Right forelimb (tissue), 1 donor: Measurements from ENCODE around the gene ABCB4.

Source experiments
- DNase-seq: peaks from one replicate; pipeline ENCODE4 v3.0.0-alpha.2; 2018

The ABCB4 gene

DNA sequence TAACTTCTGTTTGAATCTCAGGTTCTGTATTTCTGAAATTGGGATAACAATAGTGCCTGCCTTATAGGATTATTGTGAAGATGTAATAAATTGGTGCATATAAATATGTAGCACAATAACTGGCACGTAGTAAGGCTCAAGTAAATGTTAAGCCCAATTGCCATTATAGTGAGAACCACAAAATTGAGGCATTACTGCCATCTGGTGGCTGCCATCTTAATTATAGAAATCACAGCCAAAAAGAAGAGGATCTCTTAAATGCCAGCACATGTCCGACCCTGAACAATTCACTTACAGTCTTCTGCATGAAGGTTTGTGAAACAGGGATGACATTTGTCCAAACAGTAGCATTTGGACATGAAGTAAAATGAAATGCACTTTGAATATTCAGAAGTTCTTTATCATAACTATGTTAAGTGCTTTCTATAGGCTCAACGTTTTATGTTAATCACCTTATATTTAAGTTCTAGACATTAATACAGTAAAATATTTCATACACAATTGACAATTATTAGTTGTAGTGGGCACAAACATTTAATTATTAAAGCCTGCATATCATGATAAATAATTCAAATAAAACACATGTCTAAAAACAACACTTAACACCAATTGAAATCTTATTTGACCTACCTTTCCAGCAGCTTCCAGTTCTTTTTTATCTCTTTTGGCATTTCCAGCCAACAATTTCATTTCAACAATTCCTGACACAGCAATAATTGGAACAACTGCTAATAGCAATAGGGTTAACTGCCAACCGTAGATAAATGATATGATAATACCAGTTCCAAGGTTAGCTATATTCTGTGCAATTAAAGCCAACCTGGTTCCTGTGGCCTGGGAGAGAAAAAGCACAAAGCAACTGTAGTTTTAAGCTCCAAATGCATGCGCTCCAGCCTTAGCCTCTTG is 58.5 kb downstream of the ABCB4 start:
- DNase-seq, result peak; percentile 56

DNA sequence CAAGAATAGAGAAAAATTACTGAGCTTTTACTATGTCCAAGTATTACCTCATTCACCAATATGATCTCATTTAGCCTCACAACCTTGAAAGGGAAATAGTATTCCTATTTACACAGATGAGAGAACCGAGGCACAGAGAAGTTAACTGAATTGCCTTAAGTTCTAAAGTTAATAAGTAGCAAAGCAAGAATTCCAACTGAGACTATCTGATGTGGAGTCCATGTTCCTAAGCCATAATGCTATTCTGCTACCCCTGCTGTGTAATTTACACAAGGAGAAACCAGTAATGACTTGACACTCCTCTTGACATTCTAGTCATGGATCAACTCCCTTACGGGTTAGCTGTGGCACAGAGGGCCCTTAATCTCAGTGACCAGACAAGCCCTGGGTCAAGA is 60.7 kb downstream of the ABCB4 start:
- no peak for DNase-seq

DNA sequence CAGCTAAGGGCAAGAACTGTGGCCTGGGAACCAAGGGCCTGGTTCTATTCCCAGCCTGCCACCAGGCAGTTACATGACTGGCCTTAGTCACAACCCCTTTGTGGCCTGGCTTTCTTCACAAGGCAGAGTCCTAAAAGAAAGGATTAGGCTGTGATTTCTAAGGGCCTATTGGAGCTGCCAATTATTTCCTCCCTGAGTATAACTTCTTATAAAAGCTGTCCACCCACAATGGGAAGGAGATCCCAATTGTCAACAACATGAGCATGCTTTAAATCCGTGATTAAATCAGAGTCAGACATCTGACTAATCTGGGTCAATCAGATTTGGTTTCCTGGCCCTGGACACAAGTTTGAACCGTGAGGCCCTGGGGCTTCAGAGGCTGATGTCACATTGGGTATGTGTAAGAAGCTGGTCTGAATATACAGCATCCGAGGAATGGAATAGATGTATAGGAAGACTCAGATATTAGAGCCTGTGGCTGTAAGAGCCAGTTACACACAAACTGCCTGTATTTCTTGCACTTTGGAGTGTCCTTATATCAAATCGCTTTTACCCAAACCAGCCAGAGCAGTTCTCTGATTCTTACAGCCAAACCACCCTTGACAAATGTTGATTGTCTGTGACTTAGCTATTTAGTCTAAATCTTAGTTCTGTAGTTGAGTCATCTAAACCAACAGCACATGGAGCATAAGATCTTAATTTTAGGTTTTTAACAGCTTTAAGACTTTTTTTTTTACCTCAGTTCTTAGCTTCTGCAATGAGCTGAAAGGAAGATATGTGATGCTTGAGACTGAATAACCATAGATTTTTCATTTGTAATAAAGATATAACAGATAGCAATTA is 61.3 kb downstream of the ABCB4 start:
- no peak for DNase-seq

DNA sequence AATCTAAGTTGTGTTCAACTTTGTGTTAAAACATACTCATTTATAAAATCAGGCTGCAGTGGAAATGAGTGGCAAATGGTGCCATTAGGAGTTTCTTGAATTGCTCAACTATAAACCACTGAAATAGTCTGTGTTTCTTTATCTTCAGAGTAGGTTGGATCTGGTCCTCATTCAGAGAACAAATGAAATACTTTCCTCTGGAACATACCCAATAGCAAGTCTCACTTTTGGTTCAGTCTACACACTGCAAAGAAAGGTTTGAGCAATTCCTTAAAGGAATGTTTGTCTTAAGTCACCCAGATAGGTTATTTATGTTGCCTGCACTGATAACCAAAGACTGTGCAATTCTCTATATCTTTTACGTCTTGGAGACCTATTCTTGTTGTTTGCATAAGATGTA is 62.5 kb downstream of the ABCB4 start:
- no peak for DNase-seq

DNA sequence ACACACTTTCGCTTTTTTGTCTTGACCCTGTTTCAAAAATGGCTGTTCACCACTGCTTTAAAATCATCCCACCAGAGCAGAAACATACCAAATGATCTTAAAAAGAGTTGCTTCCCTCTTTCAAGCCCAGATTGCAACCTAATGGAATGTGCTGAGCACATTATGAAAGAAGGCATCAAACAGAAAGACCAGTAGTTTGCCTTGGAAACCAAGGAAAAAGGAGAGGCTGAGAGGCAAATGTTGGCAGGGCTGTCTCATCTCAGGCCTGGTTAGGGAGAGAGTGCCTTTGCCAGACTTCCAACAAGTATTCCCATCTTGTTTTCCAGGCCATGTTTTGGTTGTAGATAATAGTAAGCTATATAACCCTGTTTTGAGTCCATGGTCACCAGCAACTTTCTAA is 64.3 kb downstream of the ABCB4 start:
- no peak for DNase-seq

DNA sequence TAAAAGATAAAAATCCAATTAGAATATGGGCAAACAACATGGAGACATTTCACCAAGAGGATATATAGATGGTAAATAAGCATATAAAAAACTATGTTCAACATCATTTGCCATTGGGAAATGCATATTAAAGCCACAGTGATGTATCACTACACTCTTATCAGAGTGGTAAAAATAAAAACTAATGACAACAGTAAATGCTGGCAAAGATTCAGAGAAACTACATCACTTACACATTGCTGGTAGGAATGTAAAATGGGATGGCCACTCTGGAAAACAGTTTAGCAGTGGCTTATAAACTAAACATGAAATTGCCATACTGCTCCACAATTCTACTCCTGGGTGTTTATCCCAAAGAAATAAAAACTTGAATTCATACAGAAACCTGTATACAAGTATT is 70.8 kb downstream of the ABCB4 start:
- no peak for DNase-seq

DNA sequence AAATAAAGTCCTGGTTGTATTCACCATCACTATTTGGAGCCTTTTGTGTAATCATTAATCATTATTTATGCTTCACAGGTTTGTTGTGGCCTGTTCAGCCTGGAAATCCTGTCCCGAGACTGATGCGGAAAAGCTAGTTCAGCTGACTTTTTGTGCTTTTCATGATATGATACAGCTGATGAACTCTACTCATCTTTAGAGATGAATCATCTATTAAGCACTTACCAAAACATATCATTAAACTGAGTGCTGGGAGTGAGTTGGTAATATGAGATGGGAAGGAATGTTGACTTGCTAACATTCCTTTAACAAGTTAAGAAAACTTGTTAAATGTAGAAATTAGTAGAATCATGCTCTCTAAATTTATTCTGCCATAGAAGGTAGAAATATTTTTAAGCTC is 77.0 kb downstream of the ABCB4 start:
- no peak for DNase-seq

DNA sequence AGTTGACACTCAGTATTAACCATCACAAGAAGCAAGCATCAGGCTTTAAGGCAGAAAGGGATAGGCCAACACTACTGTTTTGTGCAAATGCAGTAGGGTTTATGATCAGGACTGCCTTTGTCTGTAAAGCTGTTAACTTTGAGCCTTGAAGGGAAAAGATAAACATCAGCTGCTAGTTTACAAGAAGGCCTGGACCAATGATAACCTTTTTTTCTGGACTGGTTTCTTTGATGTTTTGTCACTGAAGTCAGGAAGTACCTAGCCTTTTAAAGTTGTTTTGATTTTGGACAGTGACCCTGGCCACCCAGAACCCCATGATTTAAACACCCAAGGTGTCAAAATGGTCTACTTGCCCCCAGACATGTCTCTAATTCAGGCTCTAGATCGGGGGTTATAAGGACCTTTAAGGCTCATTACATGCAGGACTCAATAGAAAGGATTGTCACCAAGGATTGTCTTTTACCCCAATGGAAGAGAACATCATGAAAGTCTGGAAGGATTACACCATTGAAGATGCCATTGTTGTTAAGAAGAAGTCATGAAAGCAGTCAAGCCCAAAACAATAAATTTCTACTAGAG is 79.9 kb downstream of the ABCB4 start:
- DNase-seq, result no peak

DNA sequence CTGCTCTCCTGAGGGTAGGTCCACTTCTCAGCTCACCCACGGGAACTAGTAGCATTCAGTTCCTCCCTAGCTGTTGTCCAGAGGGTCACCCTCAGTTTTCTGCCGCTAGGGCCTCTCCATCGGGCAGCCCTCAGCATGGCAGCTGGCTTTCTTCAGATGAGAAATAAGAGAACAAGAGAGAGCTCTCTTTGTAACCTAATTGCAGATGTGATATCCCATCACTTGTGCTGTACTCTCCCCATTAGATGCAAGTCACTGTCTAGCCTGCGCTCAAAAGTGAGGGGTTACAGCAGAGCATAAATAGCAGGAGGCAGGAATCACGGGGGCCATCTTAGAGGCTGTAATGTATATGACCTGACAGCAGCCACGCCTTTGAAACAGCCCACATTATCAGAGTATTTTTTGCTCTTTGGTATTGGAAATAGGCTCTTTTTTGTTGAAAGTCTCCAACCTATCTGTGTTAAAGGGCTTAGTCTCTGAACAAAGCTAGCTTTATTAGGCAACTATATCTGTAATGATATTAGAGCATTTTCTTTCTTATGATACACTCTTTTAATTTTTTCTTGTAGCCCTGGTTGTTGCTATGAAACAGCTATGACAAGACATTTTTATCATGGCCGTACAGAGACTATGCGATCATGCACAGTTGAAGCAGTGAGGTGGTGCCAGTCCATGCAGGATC is 84.3 kb downstream of the ABCB4 start:
- DNase-seq, result no peak

DNA sequence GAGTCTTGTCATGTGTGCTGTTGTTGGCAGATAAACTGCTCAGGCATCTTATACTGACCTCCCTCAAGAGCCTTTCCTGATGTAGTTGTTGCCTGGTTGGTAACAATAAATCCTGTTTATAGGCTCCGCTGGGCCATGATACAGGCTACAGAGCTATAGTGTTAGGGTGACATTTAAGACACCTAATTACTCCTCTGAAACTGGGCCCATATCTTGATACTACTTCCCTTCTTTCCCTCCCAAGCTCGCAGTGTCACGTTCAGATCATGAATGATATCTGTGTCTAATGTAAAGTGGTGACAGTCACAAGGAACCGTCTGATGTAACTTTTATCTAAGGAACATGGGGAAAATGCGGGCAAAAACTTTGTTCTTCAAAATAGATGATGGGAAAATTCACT is 94.6 kb downstream of the ABCB4 start:
- DNase-seq, result no peak

DNA sequence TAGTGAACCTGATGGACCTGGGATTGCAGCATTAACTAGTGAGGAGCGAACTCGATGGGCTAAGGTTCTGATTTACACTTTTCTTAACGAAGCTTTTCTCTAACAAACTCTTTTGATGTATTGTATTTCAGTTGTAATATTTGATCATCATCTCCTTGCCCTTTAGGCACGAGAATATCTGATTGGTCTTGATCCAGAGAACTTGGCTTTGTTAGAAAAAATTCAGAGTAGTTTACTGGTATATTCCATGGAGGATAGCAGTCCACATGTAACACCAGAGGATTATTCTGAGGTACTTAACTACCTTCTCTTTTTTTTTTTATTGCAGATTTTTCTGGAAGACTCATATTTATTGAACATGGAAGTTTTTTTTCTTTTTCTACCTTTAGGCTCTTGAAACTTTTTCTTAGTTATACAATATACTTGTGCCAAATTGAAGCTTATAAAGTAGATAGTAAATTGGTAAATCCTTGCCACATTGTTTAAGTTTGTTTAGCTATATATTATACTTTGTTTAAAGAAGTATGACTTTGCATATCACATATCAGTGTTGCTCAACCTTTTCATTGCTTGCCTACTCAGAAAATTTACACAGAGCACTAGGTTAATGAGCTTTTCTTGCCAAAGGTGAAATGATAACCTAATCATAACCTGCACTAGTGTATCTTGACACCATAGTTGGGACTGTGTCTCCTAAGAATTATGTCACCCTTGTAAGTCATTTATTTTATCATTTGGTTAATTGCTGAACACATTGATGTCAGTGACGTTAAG is 99.6 kb downstream of the ABCB4 start:
- no peak for DNase-seq

DNA sequence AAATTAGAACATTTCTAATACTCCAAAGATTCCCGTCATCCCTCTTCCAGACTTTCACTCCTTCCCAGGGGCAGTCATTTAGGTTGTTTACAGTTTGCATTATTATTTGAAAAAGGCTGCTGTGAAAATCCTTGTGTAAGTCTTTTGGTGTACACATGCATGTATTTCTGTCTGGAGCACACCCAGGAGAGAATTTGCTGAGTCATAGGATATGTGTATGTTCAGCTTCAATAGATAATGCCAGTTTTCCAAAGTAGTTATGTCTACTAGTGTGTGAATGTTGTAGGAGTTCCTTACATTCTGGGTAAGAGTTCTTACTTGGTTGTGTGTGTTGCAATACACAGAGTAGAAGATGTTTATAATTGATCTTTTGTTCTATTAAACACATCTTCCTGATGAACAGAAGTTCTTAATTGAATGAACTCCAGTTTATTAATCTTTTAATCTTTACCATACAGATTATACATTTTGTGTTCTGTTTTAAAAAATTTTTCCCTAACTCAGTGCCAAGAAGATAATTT is 104.8 kb downstream of the ABCB4 start:
- DNase-seq, result no peak

DNA sequence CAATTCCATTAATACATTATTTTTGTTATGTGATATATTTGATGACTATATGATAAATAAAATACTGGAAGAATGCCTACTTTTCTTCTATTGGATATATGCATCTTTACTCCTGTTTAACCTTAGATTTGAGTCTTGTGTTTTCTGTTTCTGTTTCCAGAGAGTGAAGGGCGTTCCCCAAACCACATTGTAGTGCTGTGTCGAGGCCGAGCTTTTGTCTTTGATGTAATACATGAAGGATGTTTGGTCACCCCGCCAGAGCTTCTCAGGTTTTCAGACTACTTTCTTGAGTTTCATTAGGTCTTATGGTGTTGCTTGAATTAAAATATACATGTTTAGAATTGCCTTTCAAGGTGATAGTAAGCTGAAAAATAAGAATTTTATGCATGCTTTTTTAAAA is 106.3 kb downstream of the ABCB4 start:
- no peak for DNase-seq

DNA sequence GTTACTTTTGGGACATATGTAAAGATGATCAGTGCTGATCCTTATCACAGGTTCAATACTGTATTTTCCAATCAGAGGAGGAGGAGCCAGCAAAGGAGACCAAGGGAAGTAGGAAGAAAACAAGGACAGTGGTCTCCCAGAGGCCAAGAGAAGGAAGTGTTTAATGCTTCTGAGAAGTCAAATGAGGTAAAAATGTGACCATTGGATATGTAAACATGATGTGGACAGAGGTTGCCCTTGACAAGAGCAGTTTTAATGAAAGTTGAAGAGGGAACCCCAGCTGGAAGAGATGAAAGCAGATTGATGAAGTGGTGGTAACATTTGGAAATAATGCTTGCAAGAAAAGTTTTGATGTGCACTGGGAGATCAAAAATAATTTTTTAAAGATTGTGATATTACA is 111.2 kb downstream of the ABCB4 start:
- DNase-seq, result no peak

DNA sequence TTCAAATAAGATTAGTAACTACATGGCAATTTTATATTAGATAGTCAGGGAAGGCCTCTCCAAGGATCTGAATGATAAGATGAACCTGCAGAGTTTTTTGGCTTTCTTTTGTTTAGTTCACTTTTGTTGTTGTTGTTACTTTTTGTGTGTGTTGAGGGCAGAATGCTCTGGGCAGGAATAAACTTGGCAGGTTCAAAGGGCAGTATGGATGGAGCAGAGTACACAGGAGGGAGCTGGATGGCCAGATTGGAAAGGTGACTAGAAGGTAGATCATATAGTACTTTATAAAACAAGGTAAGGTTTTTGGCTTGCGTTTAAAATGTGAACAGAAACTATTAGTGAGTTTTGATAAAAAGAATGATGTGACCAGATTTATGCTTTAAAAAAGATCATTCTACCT is 112.1 kb downstream of the ABCB4 start:
- DNase-seq, result no peak

DNA sequence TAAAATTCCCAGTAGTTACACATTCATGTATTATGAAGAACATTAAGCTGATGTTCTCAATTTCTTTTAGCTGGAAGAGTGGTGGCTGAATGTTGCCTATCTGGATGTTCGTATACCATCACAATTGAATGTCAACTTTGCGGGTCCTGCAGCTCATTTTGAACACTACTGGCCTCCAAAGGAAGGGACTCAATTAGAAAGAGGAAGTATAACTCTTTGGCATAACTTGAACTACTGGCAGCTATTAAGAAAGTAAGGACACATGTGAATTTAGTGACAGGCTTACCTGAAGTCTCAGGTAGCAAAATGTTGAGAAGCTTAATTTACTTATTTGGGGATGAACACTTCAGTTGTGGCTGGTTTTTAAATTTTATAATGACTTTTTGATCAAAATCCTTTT is 114.2 kb downstream of the ABCB4 start:
- no peak for DNase-seq

DNA sequence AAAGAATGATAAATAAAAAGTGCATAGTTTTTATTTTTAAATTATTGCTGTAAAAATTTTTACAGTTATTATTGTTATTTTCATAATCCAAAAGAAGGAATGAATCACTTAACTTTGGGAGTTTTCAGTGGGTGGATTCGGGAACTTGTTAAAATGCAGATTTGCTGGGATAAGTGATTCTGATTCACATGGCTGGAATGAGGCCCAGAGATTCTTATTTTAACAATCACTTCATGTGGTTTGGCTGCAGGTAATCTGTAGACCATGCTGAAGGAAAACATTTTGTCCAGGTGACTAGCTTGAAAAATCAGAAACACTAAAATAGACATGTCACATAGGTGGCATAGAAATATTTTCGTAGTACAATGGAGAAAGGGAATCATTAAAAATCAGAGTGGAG is 116.1 kb downstream of the ABCB4 start:
- DNase-seq, result no peak

DNA sequence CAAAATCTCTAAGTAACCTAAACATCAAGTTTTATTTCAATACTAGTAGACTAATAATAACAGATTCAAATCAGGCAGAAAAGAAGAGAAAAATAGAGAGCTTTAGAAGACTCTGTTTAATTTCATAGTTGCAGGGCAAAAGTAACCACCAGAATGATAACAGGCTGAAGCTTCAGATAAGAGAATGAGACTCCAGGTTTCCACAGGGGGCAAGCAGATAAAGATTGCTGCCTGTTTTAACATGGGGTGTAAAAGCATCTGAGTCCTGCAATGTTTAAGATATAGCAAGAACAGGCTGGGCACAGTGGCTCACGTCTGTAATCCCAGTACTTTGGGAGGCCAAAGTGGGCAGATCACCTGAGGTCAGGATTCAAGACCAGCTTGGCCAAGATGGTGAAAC is 119.0 kb downstream of the ABCB4 start:
- no peak for DNase-seq

DNA sequence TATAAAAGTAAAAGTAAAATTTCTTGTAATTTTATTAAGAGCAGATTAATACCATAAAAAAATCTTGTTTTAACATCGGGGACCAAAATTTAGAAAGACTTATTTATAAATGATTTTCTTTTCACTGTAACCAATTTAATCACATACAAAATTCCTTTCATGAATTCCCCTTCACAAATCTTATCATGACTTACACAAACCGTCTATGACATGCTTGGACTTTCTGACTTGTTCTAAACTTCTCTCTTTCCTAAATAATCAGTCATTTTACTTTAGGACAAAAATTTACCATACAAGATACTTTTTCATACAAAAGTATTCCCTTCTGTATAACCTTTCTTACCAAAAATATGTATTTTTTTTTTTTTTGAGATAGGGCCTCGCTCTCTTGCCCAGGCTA is 120.7 kb downstream of the ABCB4 start:
- no peak for DNase-seq
